HepG2 (cell line): ENCODE results near the gene RILP. TPM values are rescaled to one million over a fixed set of nuclear protein-coding genes. Genes with fewer than 3 reads are reported as not detected.

Experiments used
- PHF21A ChIP-seq: sonication (generic); formaldehyde crosslinking; IDR thresholded peaks from 2 replicates; pipeline ENCODE4 v1.5.0; 2020; ENCODE audit warnings: mild to moderate bottlenecking, missing genetic modification reagents
- POLR2A ChIP-seq, 2 experiments: IDR thresholded peaks; 2 replicates each; pipeline ENCODE4 v1.6.1; 2011; ENCODE audit warnings: low read depth in 2 of 2, low read length in 2 of 2, mild to moderate bottlenecking in 1 of 2, moderate library complexity in 1 of 2; ENCODE audit not compliant: insufficient read depth in 1 of 2
- ZNF30 ChIP-seq: sonication (generic); formaldehyde crosslinking; IDR thresholded peaks from 2 replicates; pipeline ENCODE4 v1.5.0; 2020; ENCODE audit warnings: mild to moderate bottlenecking, missing genetic modification reagents
- ZNF607 ChIP-seq: sonication (generic); formaldehyde crosslinking; IDR thresholded peaks from 2 replicates; pipeline ENCODE4 v1.5.1; 2020; ENCODE audit warnings: missing genetic modification reagents, mild to moderate bottlenecking, borderline replicate concordance
- polyA plus RNA-seq, 8 experiments: library from polyadenylated mRNA; depleted of rRNA in 3 of 8; stranded (reverse) in 7 of 8; unstranded in 1 of 8; fragments of >200 nt; fragmentation: Illumina TruSeq in 4 of 8; extraction: Trizol in 4 of 8; gene quantifications; 2 replicates each; pipeline versions ENCODE4 v1.2.1 to v1.2.3, GENCODE V29; 2011 to 2016; ENCODE audit warnings: low read depth in 4 of 8, missing spikeins in 1 of 8, mixed read lengths in 1 of 8; ENCODE audit not compliant: insufficient read depth in 1 of 8
- total RNA-seq, 5 experiments: library from RNA; depleted of rRNA; stranded (reverse); fragments of >200 nt; fragmentation: Illumina TruSeq; extraction: Trizol; gene quantifications; 2 replicates each; pipeline ENCODE4 v1.2.3, GENCODE V29; 2016; ENCODE audit warnings: low read depth in 1 of 5
- TF ChIP-seq, protein P1 (sequence below): IDR thresholded peaks from 2 replicates; pipeline ENCODE4 v1.6.1; 2016; ENCODE audit warnings: low read depth, missing genetic modification reagents, missing compliant biosample characterization
- TF ChIP-seq, protein P2 (sequence below): IDR thresholded peaks from 2 replicates; pipeline ENCODE4 v1.6.1; 2016
- TF ChIP-seq, protein P3 (sequence below): IDR thresholded peaks from 2 replicates; pipeline ENCODE4 v1.6.1; 2018; ENCODE audit warnings: missing genetic modification reagents
- TF ChIP-seq, protein P4 (sequence below): sonication (generic); formaldehyde crosslinking; IDR thresholded peaks from 2 replicates; pipeline ENCODE4 v1.4.0; 2020; ENCODE audit warnings: missing genetic modification reagents, borderline replicate concordance
- TF ChIP-seq, protein P5 (sequence below): sonication (generic); formaldehyde crosslinking; IDR thresholded peaks from 2 replicates; pipeline ENCODE4 v1.4.0; 2020; ENCODE audit warnings: missing genetic modification reagents
- TF ChIP-seq, protein P6 (sequence below): sonication (generic); formaldehyde crosslinking; IDR thresholded peaks from 2 replicates; pipeline ENCODE4 v1.4.0; 2020; ENCODE audit warnings: missing genetic modification reagents, borderline replicate concordance
- TF ChIP-seq, protein P7 (sequence below): sonication (generic); formaldehyde crosslinking; IDR thresholded peaks from 2 replicates; pipeline ENCODE4 v1.4.0; 2020; ENCODE audit warnings: missing genetic modification reagents

RILP gene
- total and polyA plus RNA-seq, 2 of the 13 experiments (the other 11 are each of a cell fraction or from before 2014, with no cell fraction given), result 6.6 to 8.1 TPM

DNA sequence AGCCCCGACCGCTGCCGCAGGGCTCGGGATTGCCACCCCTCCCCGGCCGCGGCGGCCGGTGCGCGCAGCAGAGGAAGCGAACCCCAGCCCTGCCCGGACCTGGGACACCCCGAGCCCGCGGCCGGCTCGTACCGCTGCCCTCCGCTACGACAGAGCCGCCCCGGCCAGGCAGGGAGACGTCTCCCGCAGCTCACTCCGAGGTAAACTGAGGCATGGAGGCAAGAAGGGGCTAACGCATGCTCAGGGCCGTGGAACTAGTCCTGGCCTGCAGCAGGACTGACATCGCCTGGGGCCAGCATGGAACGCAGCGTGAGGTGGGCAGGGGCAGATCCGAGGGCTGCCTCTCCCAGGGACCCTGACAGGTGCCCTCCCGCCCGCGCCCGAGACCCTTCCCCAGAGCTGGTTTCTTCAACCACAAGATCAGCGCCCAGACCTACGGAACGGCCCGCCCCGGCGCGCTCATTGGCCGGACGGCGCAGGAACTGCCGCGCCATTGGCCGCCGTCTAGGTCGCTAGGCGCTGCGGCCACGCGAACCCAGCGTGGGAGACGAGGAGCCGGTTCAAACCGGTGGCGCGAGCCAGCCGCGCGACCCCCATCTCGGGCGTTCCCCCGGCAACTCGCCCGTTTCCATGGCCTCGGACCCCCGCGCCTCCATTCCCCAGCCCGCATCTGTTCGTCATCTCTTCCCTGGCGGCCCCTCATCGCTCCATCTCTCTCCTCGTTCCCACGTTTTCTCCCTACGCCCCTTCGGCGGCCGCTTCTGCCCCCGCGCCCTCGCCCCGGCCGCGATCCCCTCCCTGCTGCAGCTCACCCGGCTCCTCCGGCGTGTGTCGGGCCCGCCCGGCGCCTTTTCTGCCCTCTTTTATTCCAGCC, 21.4 kb downstream of the RILP start, which contains the start of gene SLC43A2 (continued):
- TF ChIP-seq, protein P1, sequence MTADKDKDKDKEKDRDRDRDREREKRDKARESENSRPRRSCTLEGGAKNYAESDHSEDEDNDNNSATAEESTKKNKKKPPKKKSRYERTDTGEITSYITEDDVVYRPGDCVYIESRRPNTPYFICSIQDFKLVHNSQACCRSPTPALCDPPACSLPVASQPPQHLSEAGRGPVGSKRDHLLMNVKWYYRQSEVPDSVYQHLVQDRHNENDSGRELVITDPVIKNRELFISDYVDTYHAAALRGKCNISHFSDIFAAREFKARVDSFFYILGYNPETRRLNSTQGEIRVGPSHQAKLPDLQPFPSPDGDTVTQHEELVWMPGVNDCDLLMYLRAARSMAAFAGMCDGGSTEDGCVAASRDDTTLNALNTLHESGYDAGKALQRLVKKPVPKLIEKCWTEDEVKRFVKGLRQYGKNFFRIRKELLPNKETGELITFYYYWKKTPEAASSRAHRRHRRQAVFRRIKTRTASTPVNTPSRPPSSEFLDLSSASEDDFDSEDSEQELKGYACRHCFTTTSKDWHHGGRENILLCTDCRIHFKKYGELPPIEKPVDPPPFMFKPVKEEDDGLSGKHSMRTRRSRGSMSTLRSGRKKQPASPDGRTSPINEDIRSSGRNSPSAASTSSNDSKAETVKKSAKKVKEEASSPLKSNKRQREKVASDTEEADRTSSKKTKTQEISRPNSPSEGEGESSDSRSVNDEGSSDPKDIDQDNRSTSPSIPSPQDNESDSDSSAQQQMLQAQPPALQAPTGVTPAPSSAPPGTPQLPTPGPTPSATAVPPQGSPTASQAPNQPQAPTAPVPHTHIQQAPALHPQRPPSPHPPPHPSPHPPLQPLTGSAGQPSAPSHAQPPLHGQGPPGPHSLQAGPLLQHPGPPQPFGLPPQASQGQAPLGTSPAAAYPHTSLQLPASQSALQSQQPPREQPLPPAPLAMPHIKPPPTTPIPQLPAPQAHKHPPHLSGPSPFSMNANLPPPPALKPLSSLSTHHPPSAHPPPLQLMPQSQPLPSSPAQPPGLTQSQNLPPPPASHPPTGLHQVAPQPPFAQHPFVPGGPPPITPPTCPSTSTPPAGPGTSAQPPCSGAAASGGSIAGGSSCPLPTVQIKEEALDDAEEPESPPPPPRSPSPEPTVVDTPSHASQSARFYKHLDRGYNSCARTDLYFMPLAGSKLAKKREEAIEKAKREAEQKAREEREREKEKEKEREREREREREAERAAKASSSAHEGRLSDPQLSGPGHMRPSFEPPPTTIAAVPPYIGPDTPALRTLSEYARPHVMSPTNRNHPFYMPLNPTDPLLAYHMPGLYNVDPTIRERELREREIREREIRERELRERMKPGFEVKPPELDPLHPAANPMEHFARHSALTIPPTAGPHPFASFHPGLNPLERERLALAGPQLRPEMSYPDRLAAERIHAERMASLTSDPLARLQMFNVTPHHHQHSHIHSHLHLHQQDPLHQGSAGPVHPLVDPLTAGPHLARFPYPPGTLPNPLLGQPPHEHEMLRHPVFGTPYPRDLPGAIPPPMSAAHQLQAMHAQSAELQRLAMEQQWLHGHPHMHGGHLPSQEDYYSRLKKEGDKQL (CRISPR knock-in tag), result no peak
- peak; percentile 30 to 52; a peak in 3 of 4 replicates for TF ChIP-seq POLR2A (IDR thresholded peaks at IDR 0.05; ENCODE audit: insufficient read depth in 1 of 2, low read depth in 2 of 2, low read length in 2 of 2)
- TF ChIP-seq, protein P2, sequence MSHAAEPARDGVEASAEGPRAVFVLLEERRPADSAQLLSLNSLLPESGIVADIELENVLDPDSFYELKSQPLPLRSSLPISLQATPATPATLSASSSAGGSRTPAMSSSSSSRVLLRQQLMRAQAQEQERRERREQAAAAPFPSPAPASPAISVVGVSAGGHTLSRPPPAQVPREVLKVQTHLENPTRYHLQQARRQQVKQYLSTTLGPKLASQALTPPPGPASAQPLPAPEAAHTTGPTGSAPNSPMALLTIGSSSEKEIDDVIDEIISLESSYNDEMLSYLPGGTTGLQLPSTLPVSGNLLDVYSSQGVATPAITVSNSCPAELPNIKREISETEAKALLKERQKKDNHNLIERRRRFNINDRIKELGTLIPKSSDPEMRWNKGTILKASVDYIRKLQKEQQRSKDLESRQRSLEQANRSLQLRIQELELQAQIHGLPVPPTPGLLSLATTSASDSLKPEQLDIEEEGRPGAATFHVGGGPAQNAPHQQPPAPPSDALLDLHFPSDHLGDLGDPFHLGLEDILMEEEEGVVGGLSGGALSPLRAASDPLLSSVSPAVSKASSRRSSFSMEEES, result no peak
- TF ChIP-seq, protein P3, sequence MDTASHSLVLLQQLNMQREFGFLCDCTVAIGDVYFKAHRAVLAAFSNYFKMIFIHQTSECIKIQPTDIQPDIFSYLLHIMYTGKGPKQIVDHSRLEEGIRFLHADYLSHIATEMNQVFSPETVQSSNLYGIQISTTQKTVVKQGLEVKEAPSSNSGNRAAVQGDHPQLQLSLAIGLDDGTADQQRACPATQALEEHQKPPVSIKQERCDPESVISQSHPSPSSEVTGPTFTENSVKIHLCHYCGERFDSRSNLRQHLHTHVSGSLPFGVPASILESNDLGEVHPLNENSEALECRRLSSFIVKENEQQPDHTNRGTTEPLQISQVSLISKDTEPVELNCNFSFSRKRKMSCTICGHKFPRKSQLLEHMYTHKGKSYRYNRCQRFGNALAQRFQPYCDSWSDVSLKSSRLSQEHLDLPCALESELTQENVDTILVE (CRISPR knock-in tag), result no peak
- no peak for TF ChIP-seq PHF21A (CRISPR knock-in tag)
- no peak for TF ChIP-seq ZNF607 (CRISPR knock-in tag)
- TF ChIP-seq, protein P4, sequence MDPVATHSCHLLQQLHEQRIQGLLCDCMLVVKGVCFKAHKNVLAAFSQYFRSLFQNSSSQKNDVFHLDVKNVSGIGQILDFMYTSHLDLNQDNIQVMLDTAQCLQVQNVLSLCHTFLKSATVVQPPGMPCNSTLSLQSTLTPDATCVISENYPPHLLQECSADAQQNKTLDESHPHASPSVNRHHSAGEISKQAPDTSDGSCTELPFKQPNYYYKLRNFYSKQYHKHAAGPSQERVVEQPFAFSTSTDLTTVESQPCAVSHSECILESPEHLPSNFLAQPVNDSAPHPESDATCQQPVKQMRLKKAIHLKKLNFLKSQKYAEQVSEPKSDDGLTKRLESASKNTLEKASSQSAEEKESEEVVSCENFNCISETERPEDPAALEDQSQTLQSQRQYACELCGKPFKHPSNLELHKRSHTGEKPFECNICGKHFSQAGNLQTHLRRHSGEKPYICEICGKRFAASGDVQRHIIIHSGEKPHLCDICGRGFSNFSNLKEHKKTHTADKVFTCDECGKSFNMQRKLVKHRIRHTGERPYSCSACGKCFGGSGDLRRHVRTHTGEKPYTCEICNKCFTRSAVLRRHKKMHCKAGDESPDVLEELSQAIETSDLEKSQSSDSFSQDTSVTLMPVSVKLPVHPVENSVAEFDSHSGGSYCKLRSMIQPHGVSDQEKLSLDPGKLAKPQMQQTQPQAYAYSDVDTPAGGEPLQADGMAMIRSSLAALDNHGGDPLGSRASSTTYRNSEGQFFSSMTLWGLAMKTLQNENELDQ (CRISPR knock-in tag), result no peak
- TF ChIP-seq, protein P5, sequence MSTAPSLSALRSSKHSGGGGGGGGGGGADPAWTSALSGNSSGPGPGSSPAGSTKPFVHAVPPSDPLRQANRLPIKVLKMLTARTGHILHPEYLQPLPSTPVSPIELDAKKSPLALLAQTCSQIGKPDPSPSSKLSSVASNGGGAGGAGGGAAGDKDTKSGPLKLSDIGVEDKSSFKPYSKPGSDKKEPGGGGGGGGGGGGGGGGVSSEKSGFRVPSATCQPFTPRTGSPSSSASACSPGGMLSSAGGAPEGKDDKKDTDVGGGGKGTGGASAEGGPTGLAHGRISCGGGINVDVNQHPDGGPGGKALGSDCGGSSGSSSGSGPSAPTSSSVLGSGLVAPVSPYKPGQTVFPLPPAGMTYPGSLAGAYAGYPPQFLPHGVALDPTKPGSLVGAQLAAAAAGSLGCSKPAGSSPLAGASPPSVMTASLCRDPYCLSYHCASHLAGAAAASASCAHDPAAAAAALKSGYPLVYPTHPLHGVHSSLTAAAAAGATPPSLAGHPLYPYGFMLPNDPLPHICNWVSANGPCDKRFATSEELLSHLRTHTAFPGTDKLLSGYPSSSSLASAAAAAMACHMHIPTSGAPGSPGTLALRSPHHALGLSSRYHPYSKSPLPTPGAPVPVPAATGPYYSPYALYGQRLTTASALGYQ, result no peak
- TF ChIP-seq ZNF30 (CRISPR knock-in tag), result no peak
- TF ChIP-seq, protein P6, sequence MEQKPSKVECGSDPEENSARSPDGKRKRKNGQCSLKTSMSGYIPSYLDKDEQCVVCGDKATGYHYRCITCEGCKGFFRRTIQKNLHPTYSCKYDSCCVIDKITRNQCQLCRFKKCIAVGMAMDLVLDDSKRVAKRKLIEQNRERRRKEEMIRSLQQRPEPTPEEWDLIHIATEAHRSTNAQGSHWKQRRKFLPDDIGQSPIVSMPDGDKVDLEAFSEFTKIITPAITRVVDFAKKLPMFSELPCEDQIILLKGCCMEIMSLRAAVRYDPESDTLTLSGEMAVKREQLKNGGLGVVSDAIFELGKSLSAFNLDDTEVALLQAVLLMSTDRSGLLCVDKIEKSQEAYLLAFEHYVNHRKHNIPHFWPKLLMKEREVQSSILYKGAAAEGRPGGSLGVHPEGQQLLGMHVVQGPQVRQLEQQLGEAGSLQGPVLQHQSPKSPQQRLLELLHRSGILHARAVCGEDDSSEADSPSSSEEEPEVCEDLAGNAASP, result no peak
- TF ChIP-seq, protein P7, sequence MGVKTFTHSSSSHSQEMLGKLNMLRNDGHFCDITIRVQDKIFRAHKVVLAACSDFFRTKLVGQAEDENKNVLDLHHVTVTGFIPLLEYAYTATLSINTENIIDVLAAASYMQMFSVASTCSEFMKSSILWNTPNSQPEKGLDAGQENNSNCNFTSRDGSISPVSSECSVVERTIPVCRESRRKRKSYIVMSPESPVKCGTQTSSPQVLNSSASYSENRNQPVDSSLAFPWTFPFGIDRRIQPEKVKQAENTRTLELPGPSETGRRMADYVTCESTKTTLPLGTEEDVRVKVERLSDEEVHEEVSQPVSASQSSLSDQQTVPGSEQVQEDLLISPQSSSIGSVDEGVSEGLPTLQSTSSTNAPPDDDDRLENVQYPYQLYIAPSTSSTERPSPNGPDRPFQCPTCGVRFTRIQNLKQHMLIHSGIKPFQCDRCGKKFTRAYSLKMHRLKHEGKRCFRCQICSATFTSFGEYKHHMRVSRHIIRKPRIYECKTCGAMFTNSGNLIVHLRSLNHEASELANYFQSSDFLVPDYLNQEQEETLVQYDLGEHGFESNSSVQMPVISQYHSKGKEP (CRISPR knock-in tag), result no peak
